NB4 (cell line): ENCODE data around the gene SLC39A5.
"Not testable (repeated sequence)": the region's sequence is repeated elsewhere in the genome, so short reads cannot be mapped to it uniquely, and the experiment has no call there.

Source experiments
- MAX ChIP-seq: IDR thresholded peaks from 2 replicates; pipeline ENCODE4 v1.6.1; 2011; ENCODE audit warnings: low read depth, low read length
- MYC ChIP-seq: IDR thresholded peaks from 2 replicates; pipeline ENCODE4 v1.6.1; 2011; ENCODE audit warnings: low read depth, low read length
- POLR2A ChIP-seq: IDR thresholded peaks from 2 replicates; pipeline ENCODE4 v1.6.1; 2011; ENCODE audit warnings: mild to moderate bottlenecking; ENCODE audit not compliant: insufficient read length; ENCODE audit errors: extremely low read depth
- TF ChIP-seq, protein P1 (sequence below): IDR thresholded peaks from one replicate; pipeline ENCODE4 v1.5.1; 2012; ENCODE audit warnings: low read depth, low read length

DNA sequence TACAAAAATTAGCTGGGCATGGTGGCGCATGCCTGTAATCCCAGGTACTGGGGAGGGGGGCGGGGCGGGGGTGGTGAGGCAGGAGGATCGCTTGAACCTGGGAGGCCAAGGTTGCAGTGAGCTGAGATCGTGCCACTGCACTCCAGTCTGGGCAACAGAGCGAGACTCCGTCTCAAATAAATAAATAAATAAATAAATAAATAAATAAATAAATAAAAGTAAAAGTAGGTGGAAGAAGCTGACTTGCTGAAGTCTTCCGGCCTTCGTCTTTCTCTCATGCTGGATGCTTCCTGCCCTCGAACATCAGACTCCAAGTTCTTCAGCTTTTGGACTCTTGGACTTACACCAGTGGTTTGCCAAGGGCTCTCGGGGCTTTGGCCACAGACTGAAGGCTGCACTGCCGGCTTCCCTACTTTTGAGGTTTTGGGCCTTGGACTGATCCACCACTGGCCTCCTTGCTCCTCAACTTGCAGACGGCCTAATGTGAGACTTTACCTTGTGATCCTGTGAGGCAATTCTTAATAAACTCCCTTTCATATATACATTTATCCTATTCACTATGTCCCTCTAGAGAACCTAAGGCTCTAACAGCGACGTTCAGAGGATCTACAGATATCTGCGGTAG lies 36.3 kb downstream of the SLC39A5 start:
- TF ChIP-seq, protein P1, sequence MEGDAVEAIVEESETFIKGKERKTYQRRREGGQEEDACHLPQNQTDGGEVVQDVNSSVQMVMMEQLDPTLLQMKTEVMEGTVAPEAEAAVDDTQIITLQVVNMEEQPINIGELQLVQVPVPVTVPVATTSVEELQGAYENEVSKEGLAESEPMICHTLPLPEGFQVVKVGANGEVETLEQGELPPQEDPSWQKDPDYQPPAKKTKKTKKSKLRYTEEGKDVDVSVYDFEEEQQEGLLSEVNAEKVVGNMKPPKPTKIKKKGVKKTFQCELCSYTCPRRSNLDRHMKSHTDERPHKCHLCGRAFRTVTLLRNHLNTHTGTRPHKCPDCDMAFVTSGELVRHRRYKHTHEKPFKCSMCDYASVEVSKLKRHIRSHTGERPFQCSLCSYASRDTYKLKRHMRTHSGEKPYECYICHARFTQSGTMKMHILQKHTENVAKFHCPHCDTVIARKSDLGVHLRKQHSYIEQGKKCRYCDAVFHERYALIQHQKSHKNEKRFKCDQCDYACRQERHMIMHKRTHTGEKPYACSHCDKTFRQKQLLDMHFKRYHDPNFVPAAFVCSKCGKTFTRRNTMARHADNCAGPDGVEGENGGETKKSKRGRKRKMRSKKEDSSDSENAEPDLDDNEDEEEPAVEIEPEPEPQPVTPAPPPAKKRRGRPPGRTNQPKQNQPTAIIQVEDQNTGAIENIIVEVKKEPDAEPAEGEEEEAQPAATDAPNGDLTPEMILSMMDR, result not testable (repeated sequence)
- not testable (repeated sequence) for TF ChIP-seq POLR2A, MAX, MYC
